ENCODE results near the gene RHOT2. TPM values are rescaled to one million over a fixed set of nuclear protein-coding genes. Genes with fewer than 3 reads are reported as not detected.

Gene RHOT2
- total RNA-seq, 1 experiment from 2014 or later = 184 TPM

- no peaks in the 10 kb centered on the region for H3K9me3 ChIP-seq (ENCODE audit: low read depth, low read length, poor library complexity, severe bottlenecking)
- no peak for DNase-seq (ENCODE audit: low spot score)
- TF ChIP-seq CTCF (conservative IDR thresholded peaks at IDR 0.05; ENCODE audit: low read depth, low read length) (no peak), EZH2 (IDR thresholded peaks at IDR 0.05; ENCODE audit: borderline replicate concordance, low read depth, low read length, poor library complexity, severe bottlenecking) (no peak)
- ChIA-PET POLR2A (ENCODE audit: low non-redundant PET) (no interaction called here), CTCF (no interaction called here)
- peaks cover 6% of the 10 kb centered on the region for H3K4me1 ChIP-seq (ENCODE audit: insufficient read depth, low read length, poor library complexity, severe bottlenecking)
- peaks cover 4% of the 10 kb centered on the region for H3K36me3 ChIP-seq (ENCODE audit: insufficient read depth, low read length, poor library complexity, severe bottlenecking)
- H3K27ac ChIP-seq (ENCODE audit: low read depth, low read length, poor library complexity, severe bottlenecking) = no peak overlapping the region
- intact Hi-C loops (cut with micrococcal nuclease; ENCODE audit: unreplicated experiment) = no loop called here
- H3K4me3 ChIP-seq (ENCODE audit: low read depth, low read length, poor library complexity, severe bottlenecking) = no peak overlapping the region
- no TSS peak for BruUV-seq (replicated peaks)
- H3K27me3 ChIP-seq (replicated peaks; ENCODE audit: insufficient read depth, low read depth, low read length, poor library complexity) = no peaks in the 10 kb centered on the region
Observed at GRCh38 chr16:657487-657886, 10.4 kb upstream of the RHOT2 start.

GRCh38 chr16:658679-659571, 9.0 kb upstream of the RHOT2 start:
- Histone ChIP-seq H3K27me3 (replicated peaks; ENCODE audit: insufficient read depth, low read depth, low read length, poor library complexity) (no peaks in the 10 kb centered on the region), H3K36me3 (ENCODE audit: insufficient read depth, low read length, poor library complexity, severe bottlenecking) (peaks cover 4% of the 10 kb centered on the region), H3K27ac (ENCODE audit: low read depth, low read length, poor library complexity, severe bottlenecking) (no peak overlapping the region), H3K4me3 (ENCODE audit: low read depth, low read length, poor library complexity, severe bottlenecking) (no peak overlapping the region), H3K9me3 (ENCODE audit: low read depth, low read length, poor library complexity, severe bottlenecking) (no peaks in the 10 kb centered on the region), H3K4me1 (ENCODE audit: insufficient read depth, low read length, poor library complexity, severe bottlenecking) (peaks cover 6% of the 10 kb centered on the region)
- CTCF ChIA-PET = interaction anchor here (0.6 kb wide), 1 partner anchor 22 kb away, joined by 10 read pairs; no protein-coding TSS in a partner anchor
- no TSS peak for BruUV-seq (replicated peaks)
- intact Hi-C loops (cut with micrococcal nuclease; ENCODE audit: unreplicated experiment) = no loop called here
- DNase-seq (ENCODE audit: low spot score) = no peak
- TF ChIP-seq CTCF (conservative IDR thresholded peaks at IDR 0.05; ENCODE audit: low read depth, low read length) (0 out of 2 replicates have a peak, but pooled peaks have one; percentile 13), EZH2 (IDR thresholded peaks at IDR 0.05; ENCODE audit: borderline replicate concordance, low read depth, low read length, poor library complexity, severe bottlenecking) (no peak)
- POLR2A ChIA-PET (ENCODE audit: low non-redundant PET) = no interaction called here

- TF ChIP-seq CTCF (conservative IDR thresholded peaks at IDR 0.05; ENCODE audit: low read depth, low read length) (no peak), EZH2 (IDR thresholded peaks at IDR 0.05; ENCODE audit: borderline replicate concordance, low read depth, low read length, poor library complexity, severe bottlenecking) (no peak)
- Histone ChIP-seq H3K27ac (ENCODE audit: low read depth, low read length, poor library complexity, severe bottlenecking) (no peak overlapping the region), H3K4me3 (ENCODE audit: low read depth, low read length, poor library complexity, severe bottlenecking) (no peak overlapping the region), H3K9me3 (ENCODE audit: low read depth, low read length, poor library complexity, severe bottlenecking) (no peaks in the 10 kb centered on the region), H3K4me1 (ENCODE audit: insufficient read depth, low read length, poor library complexity, severe bottlenecking) (peaks cover 6% of the 10 kb centered on the region), H3K27me3 (replicated peaks; ENCODE audit: insufficient read depth, low read depth, low read length, poor library complexity) (no peaks in the 10 kb centered on the region), H3K36me3 (ENCODE audit: insufficient read depth, low read length, poor library complexity, severe bottlenecking) (peaks cover 4% of the 10 kb centered on the region)
- ChIA-PET CTCF (no interaction called here), POLR2A (ENCODE audit: low non-redundant PET) (no interaction called here)
- no TSS peak for BruUV-seq (replicated peaks)
- DNase-seq (ENCODE audit: low spot score) = no peak
- intact Hi-C loops (cut with micrococcal nuclease; ENCODE audit: unreplicated experiment) = no loop called here
Observed at GRCh38 chr16:659618-660017, 8.3 kb upstream of the RHOT2 start.
